HCT116 (cell line): ENCODE measurements around the gene HASPIN. TPM values are rescaled to one million over a fixed set of nuclear protein-coding genes. Genes with fewer than 3 reads are reported as not detected.

Experiments
- ATAC-seq: fragments of 200-7000 bp; cut with Tn5 transposase; 2 replicates; pipeline ENCODE4 v1.9.1; 2020; ENCODE audit warnings: mild to moderate bottlenecking, moderate library complexity
- BruUV-seq: library from RNA; stranded (reverse); fragments of 400-500 nt; replicated peaks from 2 replicates; lab custom pipeline; 2021; lab: Mats Ljungman, UMichigan
- CTCF ChIA-PET: fragments of 300-600 bp; sonication (Branson Sonifier 250); formaldehyde crosslinking; loops from one replicate; lab custom pipeline; 2021; ENCODE audit warnings: antibody characterized with exemption; lab: Charles Lee
- POLR2A ChIA-PET: fragments of 300-600, 350-600 bp; sonication (Branson Sonifier 250); formaldehyde crosslinking; loops from one replicate; lab custom pipeline; 2021; ENCODE audit warnings: antibody characterized with exemption; lab: Charles Lee
- RAD21 ChIA-PET, 2 experiments: fragments of 300-600 bp; sonication (Branson Sonifier 250); formaldehyde crosslinking; loops; one replicate each; lab custom pipeline; 2023; ENCODE audit warnings: low total read pairs in 2 of 2; ENCODE audit not compliant: uncharacterized antibody in 2 of 2, unreplicated experiment in 2 of 2, low non-redundant PET in 1 of 2; lab: Charles Lee
- DNase-seq: peaks from one replicate; pipeline ENCODE4 v3.0.0-alpha.2; 2010; ENCODE audit warnings: low read depth, low spot score
- H2AFZ ChIP-seq: fragments of 200-600 bp; shearing (Covaris generic), sonication (generic); 2 replicates; pipeline ENCODE4 v1.6.1; 2017; ENCODE audit warnings: low read depth, mixed run types, mixed read lengths, antibody characterized with exemption, low read length; ENCODE audit not compliant: poor library complexity, severe bottlenecking
- H3K27ac ChIP-seq: 2 replicates; pipeline ENCODE4 v1.5.1; 2012; ENCODE audit warnings: low read depth, low read length
- H3K27me3 ChIP-seq: fragments of 200-600 bp; sonication (generic); 2 replicates; pipeline ENCODE4 v1.6.1; 2016; ENCODE audit warnings: mixed run types, low read length, mixed read lengths; ENCODE audit not compliant: insufficient read depth
- H3K36me3 ChIP-seq, 2 experiments: fragments of 200-500 bp in 1 of 2; fragments of 200-600 bp in 1 of 2; sonication (Bioruptor generic) in 1 of 2; sonication (generic) in 1 of 2; 2 replicates each; pipeline versions ENCODE4 v1.5.1 to v1.6.1; 2014 to 2016; ENCODE audit warnings: low read length in 2 of 2, inconsistent platforms in 1 of 2, mixed read lengths in 1 of 2, mixed run types in 1 of 2; ENCODE audit not compliant: insufficient read depth in 2 of 2, control insufficient read depth in 1 of 2
- H3K4me1 ChIP-seq, 2 experiments: fragments of 200-600 bp in 1 of 2; sonication (generic) in 1 of 2; 2 replicates each; pipeline versions ENCODE4 v1.5.1 to v1.6.1; 2012 to 2017; ENCODE audit warnings: low read length in 2 of 2, inconsistent platforms in 1 of 2, mild to moderate bottlenecking in 1 of 2, mixed read lengths in 1 of 2, mixed run types in 1 of 2, moderate library complexity in 1 of 2; ENCODE audit not compliant: insufficient read depth in 2 of 2, control insufficient read depth in 1 of 2
- H3K4me2 ChIP-seq: fragments of 200-600 bp; sonication (generic); 2 replicates; pipeline ENCODE4 v1.6.1; 2017; ENCODE audit warnings: mixed run types, low read length, mixed read lengths
- H3K4me3 ChIP-seq, 2 experiments: fragments of 200-600 bp in 1 of 2; sonication (generic) in 1 of 2; replicated peaks in 1 of 2; 2 replicates each; pipeline ENCODE4 v1.5.1; 2011 to 2016; ENCODE audit warnings: low read length in 2 of 2, control low read depth in 1 of 2, low read depth in 1 of 2, mild to moderate bottlenecking in 1 of 2, mixed read lengths in 1 of 2, mixed run types in 1 of 2
- H3K79me2 ChIP-seq: fragments of 200-600 bp; sonication (generic); 2 replicates; pipeline ENCODE4 v1.6.1; 2017; ENCODE audit warnings: mild to moderate bottlenecking, mixed run types, low read length, moderate library complexity, mixed read lengths; ENCODE audit not compliant: insufficient read depth
- H3K9ac ChIP-seq: fragments of 200-600 bp; sonication (generic); 2 replicates; pipeline ENCODE4 v1.6.1; 2016; ENCODE audit warnings: low read length, mixed read lengths
- H3K9me2 ChIP-seq: fragments of 200-600 bp; sonication (generic), shearing (Covaris generic); 2 replicates; pipeline ENCODE4 v1.6.1; 2017; ENCODE audit warnings: mixed run types, mild to moderate bottlenecking, moderate library complexity; ENCODE audit not compliant: insufficient read depth
- H3K9me3 ChIP-seq, 2 experiments: fragments of 200-500 bp in 1 of 2; fragments of 200-600 bp in 1 of 2; sonication (Bioruptor generic) in 1 of 2; sonication (generic) in 1 of 2; 2 replicates each; pipeline ENCODE4 v1.6.1; 2014 to 2017; ENCODE audit warnings: low read length in 2 of 2, mixed read lengths in 2 of 2, inconsistent platforms in 1 of 2, low read depth in 1 of 2, mild to moderate bottlenecking in 1 of 2, mixed run types in 1 of 2, moderate library complexity in 1 of 2; ENCODE audit not compliant: control insufficient read depth in 1 of 2, insufficient read depth in 1 of 2
- H4K20me1 ChIP-seq: fragments of 200-600 bp; sonication (generic), shearing (Covaris generic); 2 replicates; pipeline ENCODE4 v1.6.1; 2017; ENCODE audit warnings: mixed run types, mild to moderate bottlenecking, moderate library complexity; ENCODE audit not compliant: insufficient read depth
- CBX3 ChIP-seq: IDR thresholded peaks from 2 replicates; pipeline ENCODE4 v1.6.1; 2012; ENCODE audit warnings: low read depth
- CEBPB ChIP-seq: IDR thresholded peaks from 2 replicates; pipeline ENCODE4 v1.6.1; 2012; ENCODE audit warnings: low read depth
- EGR1 ChIP-seq: IDR thresholded peaks from 2 replicates; pipeline ENCODE4 v1.6.1; 2012; ENCODE audit warnings: low read depth
- ELF1 ChIP-seq: IDR thresholded peaks from 2 replicates; pipeline ENCODE4 v1.6.1; 2012; ENCODE audit warnings: low read depth, borderline replicate concordance
- EZH2phosphoT487 ChIP-seq: fragments of 200-600 bp; IDR thresholded peaks from 2 replicates; pipeline ENCODE4 v1.6.1; 2018; ENCODE audit warnings: antibody characterized with exemption, borderline replicate concordance
- FOSL1 ChIP-seq: IDR thresholded peaks from 2 replicates; pipeline ENCODE4 v1.6.1; 2012; ENCODE audit warnings: low read depth
- RAD21 ChIP-seq: IDR thresholded peaks from 2 replicates; pipeline ENCODE4 v1.6.1; 2012; ENCODE audit warnings: low read depth, mild to moderate bottlenecking
- SIN3A ChIP-seq: IDR thresholded peaks from 2 replicates; pipeline ENCODE4 v1.6.1; 2012; ENCODE audit warnings: low read depth
- SRF ChIP-seq: IDR thresholded peaks from 2 replicates; pipeline ENCODE4 v1.6.1; 2012; ENCODE audit warnings: low read depth
- ZNF274 ChIP-seq: fragments of 200-500 bp; sonication (Bioruptor generic); IDR thresholded peaks from 2 replicates; pipeline ENCODE4 v1.6.1; 2014; ENCODE audit warnings: mild to moderate bottlenecking, low read depth, low read length, inconsistent platforms
- intact Hi-C: fragments of 100-400 bp; cut with micrococcal nuclease; formaldehyde crosslinking; loops from 2 replicates; pipeline ENCODE4 v1.10.0; 2022
- total RNA-seq: library from RNA; stranded (reverse); gene quantifications from one replicate; pipeline ENCODE4 v1.2.1, GENCODE V29; 2021; ENCODE audit not compliant: unreplicated experiment
- TF ChIP-seq, protein P1 (sequence below): IDR thresholded peaks from 2 replicates; pipeline ENCODE4 v1.6.1; 2011; ENCODE audit warnings: mild to moderate bottlenecking, low read length, moderate library complexity; ENCODE audit not compliant: insufficient replicate concordance; ENCODE audit errors: extremely low read depth
- TF ChIP-seq, protein P2 (sequence below): IDR thresholded peaks from 2 replicates; pipeline ENCODE4 v1.6.1; 2012

Gene HASPIN
- total RNA-seq, 1 experiment from 2014 or later, result 19.6 TPM

DNA sequence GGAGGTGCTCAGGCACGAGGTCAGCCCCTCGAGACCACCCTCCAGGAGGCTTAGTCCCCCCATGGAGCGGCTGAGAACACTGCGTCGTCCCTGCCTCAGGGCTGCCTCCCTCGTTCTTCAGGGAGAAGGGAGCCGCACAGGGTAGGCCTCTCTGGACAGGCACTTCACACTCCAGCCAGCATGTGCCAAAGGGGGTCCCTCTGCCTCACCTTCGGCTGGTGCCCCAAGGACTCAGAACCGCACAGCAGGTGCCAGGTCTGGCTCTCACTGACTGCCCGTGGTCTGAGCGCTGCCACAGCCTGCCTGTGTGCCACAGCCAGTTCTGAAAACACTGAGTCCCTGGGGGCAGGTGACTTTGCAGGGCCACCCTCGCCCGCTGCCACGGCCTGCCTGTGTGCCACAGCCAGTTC, 34.8 kb upstream of the HASPIN start:
- no peak overlapping the region for H3K27ac ChIP-seq
- DNase-seq (no peak), ATAC-seq (no peak)
- ChIA-PET POLR2A (no interaction called here), RAD21 (no interaction called here), CTCF (no interaction called here)
- H3K36me3 ChIP-seq, result no peaks in the 10 kb centered on the region
- H3K9me3 ChIP-seq, result no peaks in the 10 kb centered on the region
- BruUV-seq, result no TSS peak
- no peak overlapping the region for H3K4me2 ChIP-seq
- no peak overlapping the region for H3K4me3 ChIP-seq
- no peaks in the 10 kb centered on the region; a peak in 1 of 4 replicates for H3K4me1 ChIP-seq
- H4K20me1 ChIP-seq, result no peaks in the 10 kb centered on the region
- intact Hi-C loops, result no loop called here
- no peak for TF ChIP-seq EGR1
- TF ChIP-seq, protein P1, sequence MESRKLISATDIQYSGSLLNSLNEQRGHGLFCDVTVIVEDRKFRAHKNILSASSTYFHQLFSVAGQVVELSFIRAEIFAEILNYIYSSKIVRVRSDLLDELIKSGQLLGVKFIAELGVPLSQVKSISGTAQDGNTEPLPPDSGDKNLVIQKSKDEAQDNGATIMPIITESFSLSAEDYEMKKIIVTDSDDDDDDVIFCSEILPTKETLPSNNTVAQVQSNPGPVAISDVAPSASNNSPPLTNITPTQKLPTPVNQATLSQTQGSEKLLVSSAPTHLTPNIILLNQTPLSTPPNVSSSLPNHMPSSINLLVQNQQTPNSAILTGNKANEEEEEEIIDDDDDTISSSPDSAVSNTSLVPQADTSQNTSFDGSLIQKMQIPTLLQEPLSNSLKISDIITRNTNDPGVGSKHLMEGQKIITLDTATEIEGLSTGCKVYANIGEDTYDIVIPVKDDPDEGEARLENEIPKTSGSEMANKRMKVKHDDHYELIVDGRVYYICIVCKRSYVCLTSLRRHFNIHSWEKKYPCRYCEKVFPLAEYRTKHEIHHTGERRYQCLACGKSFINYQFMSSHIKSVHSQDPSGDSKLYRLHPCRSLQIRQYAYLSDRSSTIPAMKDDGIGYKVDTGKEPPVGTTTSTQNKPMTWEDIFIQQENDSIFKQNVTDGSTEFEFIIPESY, result no peak
- no peak for TF ChIP-seq CEBPB
- no peak for TF ChIP-seq ZNF274
- TF ChIP-seq SRF, result no peak
- no peak for TF ChIP-seq FOSL1
- H3K9ac ChIP-seq, result no peak overlapping the region
- no peaks in the 10 kb centered on the region for H3K79me2 ChIP-seq
- no peaks in the 10 kb centered on the region for H3K9me2 ChIP-seq
- H3K27me3 ChIP-seq, result no peaks in the 10 kb centered on the region
- H2AFZ ChIP-seq, result no peak overlapping the region

- no peak for DNase-seq
- Histone ChIP-seq H3K27me3 (no peaks in the 10 kb centered on the region), H3K4me2 (no peak overlapping the region), H3K4me1 (peaks cover 0 to 1% of the 10 kb centered on the region in 2 experiments; a peak in 2 of 4 replicates), H3K36me3 (no peaks in the 10 kb centered on the region), H3K9me2 (no peaks in the 10 kb centered on the region), H3K4me3 (no peak overlapping the region), H3K9ac (no peak overlapping the region), H3K79me2 (no peaks in the 10 kb centered on the region), H3K9me3 (no peaks in the 10 kb centered on the region), H2AFZ (no peak overlapping the region), H4K20me1 (no peaks in the 10 kb centered on the region), H3K27ac (no peak overlapping the region)
- no peak for ATAC-seq
- POLR2A ChIA-PET, result no interaction called here
- RAD21 ChIA-PET, result no interaction called here
- intact Hi-C loops, result no loop called here
- CTCF ChIA-PET, result no interaction called here
- TF ChIP-seq SRF (no peak), RAD21 (no peak), EZH2phosphoT487 (no peak), CBX3 (no peak), FOSL1 (no peak), SIN3A (no peak), ELF1 (no peak), CEBPB (no peak), ZNF274 (no peak)
- TF ChIP-seq, protein P2, sequence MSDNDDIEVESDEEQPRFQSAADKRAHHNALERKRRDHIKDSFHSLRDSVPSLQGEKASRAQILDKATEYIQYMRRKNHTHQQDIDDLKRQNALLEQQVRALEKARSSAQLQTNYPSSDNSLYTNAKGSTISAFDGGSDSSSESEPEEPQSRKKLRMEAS, result no peak
- BruUV-seq, result no TSS peak
Measured at GRCh38 chr17:3689262-3690093, 34.2 kb upstream of the HASPIN start.
